ENCODE measurements around the gene GMFB.

The GMFB gene

GRCh38 chr14:54425068-54425467 is 63.7 kb downstream of the GMFB start:
- no peak for DNase-seq
